BLaER1 (cell line): ENCODE data around the gene RPS6KB2.

Experiments
- H3K27ac ChIP-seq: shearing (Covaris generic); formaldehyde crosslinking; 2 replicates; pipeline ENCODE4 v1.8.1; 2022
- H3K27me3 ChIP-seq: shearing (Covaris generic); formaldehyde crosslinking; 2 replicates; pipeline ENCODE4 v1.8.1; 2022
- H3K36me3 ChIP-seq: shearing (Covaris generic); formaldehyde crosslinking; 2 replicates; pipeline ENCODE4 v1.8.1; 2022
- H3K4me1 ChIP-seq: shearing (Covaris generic); formaldehyde crosslinking; 2 replicates; pipeline ENCODE4 v1.8.1; 2022
- H3K4me2 ChIP-seq: shearing (Covaris generic); formaldehyde crosslinking; 2 replicates; pipeline ENCODE4 v1.8.1; 2022
- H3K4me3 ChIP-seq: shearing (Covaris generic); formaldehyde crosslinking; 2 replicates; pipeline ENCODE4 v1.8.1; 2022
- H3K9ac ChIP-seq: shearing (Covaris generic); formaldehyde crosslinking; 2 replicates; pipeline ENCODE4 v1.8.1; 2022
- H3K9me3 ChIP-seq: shearing (Covaris generic); formaldehyde crosslinking; 2 replicates; pipeline ENCODE4 v1.8.1; 2022
- H4K20me1 ChIP-seq: shearing (Covaris generic); formaldehyde crosslinking; 2 replicates; pipeline ENCODE4 v1.8.1; 2022
- Cebpa-rat ChIP-seq: shearing (Covaris generic); IDR thresholded peaks from 2 replicates; pipeline ENCODE4 v1.8.1; 2022

Gene RPS6KB2

GRCh38 chr11:67389477-67389876, 38.8 kb upstream of the RPS6KB2 start:
- no peak for TF ChIP-seq Cebpa-rat
- Histone ChIP-seq H3K27me3 (peaks cover 6% of the 10 kb centered on the region; the same call in 1 of the 2 replicates), H3K4me3 (no peak overlapping the region), H3K4me1 (peaks cover 37% of the 10 kb centered on the region), H3K36me3 (peaks cover 14% of the 10 kb centered on the region), H3K4me2 (peak overlapping the region; percentile 96), H3K9me3 (no peaks in the 10 kb centered on the region), H3K9ac (no peak overlapping the region), H4K20me1 (peaks cover 22% of the 10 kb centered on the region), H3K27ac (no peak overlapping the region)

DNA sequence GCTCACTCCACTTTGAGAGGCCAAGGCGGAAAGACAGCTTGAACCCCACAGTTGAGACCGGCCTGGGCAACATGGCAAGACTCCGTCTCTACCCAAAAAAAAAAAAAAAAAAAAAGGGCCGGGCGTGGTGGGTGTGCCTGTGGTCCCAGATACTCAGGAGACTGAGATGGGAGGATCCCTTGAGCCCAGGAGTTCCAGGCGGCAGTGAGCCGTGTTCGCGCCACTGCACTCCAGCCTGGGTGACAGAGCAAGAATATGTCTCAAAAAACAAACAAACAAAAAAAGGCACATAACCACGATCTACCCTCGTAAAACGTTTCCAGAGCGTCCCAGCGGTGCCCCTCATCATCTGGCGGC, 37.4 kb upstream of the RPS6KB2 start:
- H3K9me3 ChIP-seq = no peaks in the 10 kb centered on the region
- H3K9ac ChIP-seq = peak overlapping the region; percentile 87
- H3K36me3 ChIP-seq = peaks cover 28% of the 10 kb centered on the region
- peaks cover 3% of the 10 kb centered on the region; the same call in 1 of the 2 replicates for H3K27me3 ChIP-seq
- peak overlapping the region; percentile 96 for H3K4me2 ChIP-seq
- peaks cover 45% of the 10 kb centered on the region for H3K4me1 ChIP-seq
- H3K27ac ChIP-seq = peak overlapping the region; percentile 90
- no peak for TF ChIP-seq Cebpa-rat
- peaks cover 31% of the 10 kb centered on the region for H4K20me1 ChIP-seq
- peak overlapping the region; percentile 79 for H3K4me3 ChIP-seq

DNA sequence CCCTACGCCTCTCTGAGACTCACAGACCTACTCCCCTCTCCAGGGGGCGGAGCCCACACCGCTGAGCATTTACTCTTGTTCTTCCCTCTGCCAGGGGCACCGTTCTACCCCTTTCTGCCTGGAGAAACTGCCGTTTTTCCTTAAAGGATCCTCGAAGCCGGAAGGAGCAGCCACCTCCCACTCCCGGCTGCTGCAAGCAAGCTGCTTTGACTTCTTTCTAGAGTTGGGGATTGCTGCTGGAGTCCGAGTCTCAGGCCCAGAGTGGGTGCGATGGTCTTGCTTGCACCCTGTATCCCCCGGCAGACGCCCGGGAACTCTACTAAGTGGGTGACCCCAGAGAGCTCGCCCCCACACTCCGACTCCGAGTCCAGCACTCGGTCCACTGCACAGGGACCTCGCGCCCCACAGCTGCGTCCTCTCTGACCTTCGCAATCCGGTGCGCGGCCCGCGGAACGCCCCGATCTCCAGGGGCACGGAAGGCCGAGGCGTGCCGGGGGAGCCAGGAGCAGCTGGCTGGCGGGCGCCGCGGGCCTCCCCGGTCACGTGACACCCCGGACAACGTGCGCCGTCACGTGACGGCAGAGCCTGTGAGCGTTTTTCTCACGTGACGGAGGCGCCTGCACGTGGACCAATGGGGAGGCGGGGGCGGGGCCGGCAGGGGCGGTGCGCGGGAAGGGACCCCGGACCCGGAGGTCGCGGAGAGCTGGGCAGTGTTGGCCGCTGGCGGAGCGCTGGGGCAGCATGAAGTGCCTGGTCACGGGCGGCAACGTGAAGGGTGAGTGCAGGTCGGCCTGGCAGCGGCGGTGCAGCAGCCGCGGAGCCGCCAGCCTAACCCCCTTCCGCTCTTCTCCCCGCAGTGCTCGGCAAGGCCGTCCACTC, 36.8 kb upstream of the RPS6KB2 start, which contains the start of gene RAD9A:
Gene RAD9A, plus strand, starts transcription at position 683 of the 879 bp plus-strand sequence. Its CDS starts 59 bp downstream, at position 742.
- H3K4me1 ChIP-seq = peaks cover 51% of the 10 kb centered on the region
- peak within 1 kb of the TSS; percentile 79 for H3K4me3 ChIP-seq
- peak within 1 kb of the TSS; percentile 96 for H3K4me2 ChIP-seq
- peaks cover 33% of the 10 kb centered on the region for H3K36me3 ChIP-seq
- peak within 1 kb of the TSS; percentile 87 for H3K9ac ChIP-seq
- TF ChIP-seq Cebpa-rat = no peak
- H4K20me1 ChIP-seq = peaks cover 37% of the 10 kb centered on the region
- H3K27me3 ChIP-seq = peaks cover 3% of the 10 kb centered on the region; the same call in 1 of the 2 replicates
- H3K9me3 ChIP-seq = no peaks in the 10 kb centered on the region
- peak within 1 kb of the TSS; percentile 90 for H3K27ac ChIP-seq

GRCh38 chr11:67392183-67392715, 36.0 kb upstream of the RPS6KB2 start:
- no peak for TF ChIP-seq Cebpa-rat
- Histone ChIP-seq H3K27me3 (no peaks in the 10 kb centered on the region), H4K20me1 (peaks cover 45% of the 10 kb centered on the region), H3K4me2 (peak overlapping the region; percentile 96), H3K36me3 (peaks cover 38% of the 10 kb centered on the region), H3K4me3 (peak overlapping the region; percentile 79), H3K27ac (peak overlapping the region; percentile 90), H3K9ac (peak overlapping the region; percentile 87), H3K4me1 (peaks cover 58% of the 10 kb centered on the region), H3K9me3 (no peaks in the 10 kb centered on the region)

DNA sequence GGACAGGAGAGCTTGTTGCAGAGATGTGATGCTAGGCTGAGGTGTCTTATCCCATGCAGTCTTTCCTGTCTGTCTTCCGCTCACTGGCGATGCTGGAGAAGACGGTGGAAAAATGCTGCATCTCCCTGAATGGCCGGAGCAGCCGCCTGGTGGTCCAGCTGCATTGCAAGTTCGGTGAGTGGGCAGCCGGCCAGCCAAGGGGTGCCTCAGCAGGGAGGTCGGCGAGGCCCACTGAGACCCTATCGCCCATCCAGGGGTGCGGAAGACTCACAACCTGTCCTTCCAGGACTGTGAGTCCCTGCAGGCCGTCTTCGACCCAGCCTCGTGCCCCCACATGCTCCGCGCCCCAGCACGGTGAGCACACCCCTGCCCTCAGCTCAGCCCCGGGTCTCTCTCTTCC, 34.9 kb upstream of the RPS6KB2 start:
- peak overlapping the region; percentile 26; the same call in 1 of the 2 replicates for H3K4me2 ChIP-seq
- H3K36me3 ChIP-seq = peaks cover 50% of the 10 kb centered on the region
- no peak for TF ChIP-seq Cebpa-rat
- peaks cover 70% of the 10 kb centered on the region for H3K4me1 ChIP-seq
- no peaks in the 10 kb centered on the region for H3K27me3 ChIP-seq
- H3K27ac ChIP-seq = no peak overlapping the region
- H3K4me3 ChIP-seq = no peak overlapping the region
- H3K9me3 ChIP-seq = no peaks in the 10 kb centered on the region
- peaks cover 56% of the 10 kb centered on the region for H4K20me1 ChIP-seq
- H3K9ac ChIP-seq = no peak overlapping the region; the same call in 1 of the 2 replicates

DNA sequence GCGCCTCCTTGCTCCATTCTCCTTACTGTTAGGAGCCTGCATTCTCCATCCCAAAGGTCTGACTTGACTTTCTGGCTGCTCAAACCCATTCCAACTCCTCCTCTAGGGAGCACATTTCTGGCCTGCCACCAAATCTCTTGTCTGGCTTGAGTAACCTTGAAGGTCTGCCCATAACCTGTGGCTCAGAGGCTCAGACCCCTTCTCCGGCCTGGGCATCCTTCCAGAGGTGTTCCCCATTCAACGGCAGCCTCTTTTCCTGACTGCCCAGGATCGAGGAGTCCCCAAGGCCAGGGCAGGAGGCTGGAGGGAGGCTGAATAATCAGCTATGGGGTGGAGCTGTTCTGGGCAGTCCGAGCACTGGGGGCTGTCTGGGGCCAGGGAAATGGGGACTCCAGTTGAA, 34.3 kb upstream of the RPS6KB2 start:
- Histone ChIP-seq H3K27ac (no peak overlapping the region), H3K27me3 (no peaks in the 10 kb centered on the region), H3K9me3 (no peaks in the 10 kb centered on the region), H3K4me2 (no peak overlapping the region), H3K36me3 (peaks cover 56% of the 10 kb centered on the region), H4K20me1 (peaks cover 62% of the 10 kb centered on the region), H3K9ac (peak overlapping the region; percentile 15; the same call in 1 of the 2 replicates), H3K4me1 (peaks cover 73% of the 10 kb centered on the region), H3K4me3 (no peak overlapping the region)
- no peak for TF ChIP-seq Cebpa-rat

DNA sequence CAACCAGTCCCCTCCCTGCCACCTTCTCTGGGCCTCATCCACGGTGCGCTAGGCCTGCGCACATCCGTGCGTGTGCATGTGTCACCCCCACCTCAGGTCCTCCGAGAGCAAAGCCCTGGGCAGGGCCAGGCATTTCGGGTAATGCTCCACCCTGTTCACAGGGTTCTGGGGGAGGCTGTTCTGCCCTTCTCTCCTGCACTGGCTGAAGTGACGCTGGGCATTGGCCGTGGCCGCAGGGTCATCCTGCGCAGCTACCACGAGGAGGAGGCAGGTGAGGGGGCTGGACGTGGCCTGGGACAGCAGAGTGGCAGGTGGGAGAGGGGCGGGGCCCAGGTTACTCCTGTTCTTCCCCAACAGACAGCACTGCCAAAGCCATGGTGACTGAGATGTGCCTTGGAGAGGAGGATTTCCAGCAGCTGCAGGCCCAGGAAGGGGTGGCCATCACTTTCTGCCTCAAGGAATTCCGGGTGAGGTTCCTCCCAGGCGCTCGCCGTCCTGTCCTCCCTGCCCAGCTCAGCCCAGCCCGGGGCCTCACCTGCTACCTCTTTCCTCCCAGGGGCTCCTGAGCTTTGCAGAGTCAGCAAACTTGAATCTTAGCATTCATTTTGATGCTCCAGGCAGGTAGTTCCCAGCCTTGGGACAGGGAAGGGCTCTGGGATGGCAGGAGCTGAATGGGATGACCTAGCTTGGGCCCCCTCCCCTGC, 32.6 kb upstream of the RPS6KB2 start:
- peaks cover 72% of the 10 kb centered on the region for H3K36me3 ChIP-seq
- no peak overlapping the region for H3K4me3 ChIP-seq
- H3K27me3 ChIP-seq = no peaks in the 10 kb centered on the region
- H3K9me3 ChIP-seq = no peaks in the 10 kb centered on the region
- peaks cover 79% of the 10 kb centered on the region for H4K20me1 ChIP-seq
- H3K27ac ChIP-seq = peak overlapping the region; percentile 55
- no peak for TF ChIP-seq Cebpa-rat
- peaks cover 73% of the 10 kb centered on the region for H3K4me1 ChIP-seq
- H3K4me2 ChIP-seq = peak overlapping the region; percentile 79
- peak overlapping the region; percentile 39; the same call in 1 of the 2 replicates for H3K9ac ChIP-seq

DNA sequence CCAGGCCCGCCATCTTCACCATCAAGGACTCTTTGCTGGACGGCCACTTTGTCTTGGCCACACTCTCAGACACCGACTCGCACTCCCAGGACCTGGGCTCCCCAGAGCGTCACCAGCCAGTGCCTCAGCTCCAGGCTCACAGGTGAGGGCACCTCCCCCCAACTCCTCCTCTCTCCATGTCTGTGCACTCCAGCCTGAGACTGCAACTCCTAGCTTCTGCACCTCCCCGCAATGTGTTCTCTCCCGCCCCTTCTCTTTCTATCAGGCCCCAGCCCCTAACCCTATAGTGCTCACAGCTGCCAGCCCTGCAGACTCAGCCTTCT, 32.1 kb upstream of the RPS6KB2 start:
- peaks cover 72% of the 10 kb centered on the region for H3K36me3 ChIP-seq
- H3K27me3 ChIP-seq = no peaks in the 10 kb centered on the region
- peak overlapping the region; percentile 39; the same call in 1 of the 2 replicates for H3K9ac ChIP-seq
- peak overlapping the region; percentile 55 for H3K27ac ChIP-seq
- peaks cover 84% of the 10 kb centered on the region for H4K20me1 ChIP-seq
- TF ChIP-seq Cebpa-rat = no peak
- H3K4me3 ChIP-seq = no peak overlapping the region
- H3K4me2 ChIP-seq = peak overlapping the region; percentile 79
- H3K4me1 ChIP-seq = peaks cover 72% of the 10 kb centered on the region
- H3K9me3 ChIP-seq = no peaks in the 10 kb centered on the region

- H3K4me2 ChIP-seq = peak overlapping the region; percentile 79
- H3K4me3 ChIP-seq = no peak overlapping the region
- peak overlapping the region; percentile 55 for H3K27ac ChIP-seq
- peaks cover 86% of the 10 kb centered on the region for H4K20me1 ChIP-seq
- H3K9me3 ChIP-seq = no peaks in the 10 kb centered on the region
- peak overlapping the region; percentile 39; the same call in 1 of the 2 replicates for H3K9ac ChIP-seq
- H3K27me3 ChIP-seq = no peaks in the 10 kb centered on the region
- H3K4me1 ChIP-seq = peaks cover 72% of the 10 kb centered on the region
- no peak for TF ChIP-seq Cebpa-rat
- peaks cover 72% of the 10 kb centered on the region for H3K36me3 ChIP-seq
Measured at GRCh38 chr11:67396587-67397389, 31.5 kb upstream of the RPS6KB2 start.
